Colon (tissue), 2 donors: ENCODE measurements around the gene UBE2L5.

Source experiments
- FAIRE-seq: peaks from 2 replicates; lab custom pipeline; 2012; peaks lifted over from hg19 to GRCh38; lab: Jason Lieb, UNC
- donor health status: control.
- donor health status: control.

Gene UBE2L5

DNA sequence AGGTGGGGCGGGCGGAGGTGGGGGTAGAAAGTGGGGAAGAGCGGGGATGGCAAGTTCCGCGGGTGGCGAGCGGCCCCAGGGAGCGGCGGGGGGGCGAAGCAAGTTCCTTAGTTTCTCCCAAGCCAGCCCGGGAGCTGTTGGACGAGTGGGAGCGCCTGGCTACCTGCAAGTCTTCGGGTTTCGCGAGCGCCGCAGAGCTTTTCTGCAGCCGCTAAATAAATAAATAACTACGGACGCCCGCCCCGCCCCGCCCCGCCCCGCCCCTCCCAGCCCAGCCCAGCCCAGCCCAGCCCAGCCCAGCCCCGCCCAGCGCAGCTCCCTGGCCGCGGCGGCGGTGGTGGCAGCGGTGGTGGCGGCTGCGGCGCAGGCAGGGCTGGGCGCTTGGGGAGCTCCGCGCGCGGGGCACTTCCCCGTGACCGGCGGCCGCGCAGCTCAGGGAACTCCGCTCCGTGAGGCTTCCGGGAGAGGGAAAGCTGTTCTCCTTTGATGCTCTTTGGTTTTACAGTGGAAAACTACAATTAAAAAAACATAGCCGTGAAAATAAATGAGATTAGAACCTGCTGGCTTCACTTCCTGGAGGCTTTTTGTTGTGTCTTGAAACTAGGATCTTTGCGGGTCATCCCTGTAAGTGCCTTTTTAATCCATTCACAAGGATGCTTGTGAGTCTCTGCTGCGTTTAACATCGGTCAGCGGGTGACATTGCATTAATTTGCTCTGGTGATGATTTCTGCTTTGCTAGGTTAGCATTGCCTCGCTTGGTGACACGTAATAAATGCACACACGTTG is at the start of gene UBE2L5:
Gene UBE2L5 (plus strand): TSS at position 440 of the 786 bp plus-strand sequence. CDS start 5,498 bp downstream, outside the sequence.
- no peak for FAIRE-seq

DNA sequence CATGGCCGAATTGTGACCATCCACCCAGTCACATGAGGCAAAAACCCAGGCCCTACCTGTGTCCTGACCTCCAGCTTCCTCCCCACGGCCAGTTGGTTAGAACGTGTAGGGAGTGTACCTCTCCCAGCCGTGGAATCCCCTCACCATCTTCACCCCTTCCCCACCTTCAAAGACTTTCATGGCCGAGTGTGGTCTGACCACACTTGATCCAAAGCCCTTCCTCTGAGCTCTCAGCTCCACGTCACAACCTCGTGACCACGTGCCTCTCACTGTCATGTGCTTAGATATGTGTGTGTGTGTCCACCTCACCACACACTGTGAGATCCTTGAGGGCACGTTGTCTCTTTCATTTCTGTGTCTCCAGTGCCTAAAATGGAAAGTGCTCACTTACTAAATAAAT is 48.6 kb upstream of the UBE2L5 start:
- FAIRE-seq = no peak

DNA sequence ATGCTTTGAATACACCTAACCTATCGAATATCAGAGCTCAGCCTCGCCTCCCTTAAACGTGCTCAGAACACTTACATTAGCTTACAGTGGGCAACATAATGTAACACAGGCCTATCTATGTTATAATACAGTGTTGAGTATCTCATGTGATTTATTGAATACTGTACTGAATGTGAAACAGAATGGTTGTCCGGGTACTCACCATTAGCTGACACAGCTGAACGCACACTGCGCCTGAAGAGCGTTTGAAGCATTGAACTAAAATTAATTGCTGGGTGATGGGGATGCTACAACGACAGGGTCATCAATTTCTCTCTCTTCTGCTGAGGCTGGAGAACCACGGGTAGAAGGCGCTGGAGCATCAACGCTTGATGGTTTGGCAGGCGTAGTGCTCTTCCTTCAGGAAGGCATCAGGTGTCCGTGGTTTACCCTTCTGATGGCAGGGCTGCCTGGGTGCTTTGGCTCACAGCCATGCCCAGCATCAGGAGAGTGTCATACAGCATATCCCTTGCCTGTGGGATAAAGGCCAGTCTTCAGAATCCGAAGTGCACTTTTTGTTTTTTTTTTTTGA is 46.9 kb upstream of the UBE2L5 start:
- FAIRE-seq = no peak

DNA sequence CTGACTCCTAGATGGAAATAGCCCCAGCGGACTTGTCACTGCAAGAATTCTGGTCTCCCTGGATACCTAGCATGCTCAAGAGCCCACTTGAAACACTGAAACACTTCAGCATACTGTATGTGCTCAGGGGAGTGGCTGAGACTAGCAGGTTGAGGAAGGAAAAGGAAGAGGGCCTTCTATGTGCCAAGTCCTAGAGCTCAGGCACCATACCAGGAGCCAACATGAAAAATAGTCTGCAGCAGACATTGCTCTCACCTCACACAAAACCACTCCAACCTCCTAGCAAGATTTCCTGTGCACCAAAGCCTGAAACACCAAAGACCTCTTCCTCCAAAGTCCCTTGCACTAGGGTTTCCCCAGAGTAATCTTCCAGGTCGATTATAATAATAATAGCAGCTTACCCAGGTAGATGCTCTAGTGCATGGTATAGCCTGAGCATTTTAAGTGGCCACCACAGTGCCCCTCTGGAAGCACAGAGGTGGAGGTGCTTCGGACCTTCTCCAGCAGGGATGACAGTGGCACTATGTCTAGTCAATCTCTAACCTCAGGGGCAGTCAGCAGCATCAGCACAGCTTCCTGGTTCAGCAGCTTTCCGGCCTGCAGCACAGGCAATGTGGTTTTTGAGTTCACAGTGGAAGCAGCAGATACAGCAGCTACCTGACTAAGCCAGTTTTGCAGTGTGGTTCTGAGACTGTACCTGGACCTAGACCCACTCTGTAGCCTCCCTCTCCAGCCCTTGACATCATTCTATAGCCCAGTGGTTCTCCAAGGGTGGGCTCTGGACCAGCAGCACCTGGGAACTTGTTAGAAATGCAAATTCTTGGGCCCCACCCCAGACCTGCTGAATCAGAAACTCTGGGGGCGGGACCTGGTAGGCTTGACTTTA is 45.6 kb upstream of the UBE2L5 start:
- no peak for FAIRE-seq

DNA sequence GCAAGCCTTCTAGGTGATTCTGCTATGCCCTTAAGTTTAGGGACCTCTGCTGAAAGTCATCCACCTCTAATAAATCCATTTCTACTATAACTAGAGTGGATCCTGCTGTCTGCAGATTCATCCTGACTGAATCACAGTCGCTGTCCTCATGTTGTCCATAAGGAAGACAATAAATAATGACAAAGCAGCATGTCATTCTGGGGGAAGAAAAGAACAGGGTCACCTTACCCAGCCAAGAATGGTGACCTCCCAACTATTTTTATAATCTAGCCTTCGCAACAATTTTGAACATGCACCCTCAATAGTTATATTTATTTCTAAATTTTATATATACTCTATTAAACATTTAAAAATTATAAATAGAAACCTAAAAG is 45.0 kb upstream of the UBE2L5 start:
- no peak for FAIRE-seq

DNA sequence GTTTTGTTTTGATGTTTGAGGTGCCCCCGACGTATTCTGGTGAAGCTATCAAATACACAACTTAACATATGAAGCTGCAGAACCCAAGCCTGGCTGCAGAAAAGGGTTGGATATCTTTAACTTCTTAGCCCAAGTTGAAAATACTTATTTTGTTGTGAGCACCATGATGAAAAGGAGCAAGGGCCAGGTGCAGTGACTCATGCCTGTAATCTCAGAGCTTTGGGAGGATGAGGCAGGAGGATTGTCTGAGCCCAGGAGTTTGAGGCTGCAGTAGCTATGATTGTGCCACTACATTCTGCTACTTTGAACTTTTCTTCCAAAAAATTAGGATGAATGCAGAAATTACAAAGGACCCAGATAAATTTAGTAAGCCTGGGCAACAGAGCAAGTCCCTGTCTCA is 44.1 kb upstream of the UBE2L5 start:
- FAIRE-seq = no peak

DNA sequence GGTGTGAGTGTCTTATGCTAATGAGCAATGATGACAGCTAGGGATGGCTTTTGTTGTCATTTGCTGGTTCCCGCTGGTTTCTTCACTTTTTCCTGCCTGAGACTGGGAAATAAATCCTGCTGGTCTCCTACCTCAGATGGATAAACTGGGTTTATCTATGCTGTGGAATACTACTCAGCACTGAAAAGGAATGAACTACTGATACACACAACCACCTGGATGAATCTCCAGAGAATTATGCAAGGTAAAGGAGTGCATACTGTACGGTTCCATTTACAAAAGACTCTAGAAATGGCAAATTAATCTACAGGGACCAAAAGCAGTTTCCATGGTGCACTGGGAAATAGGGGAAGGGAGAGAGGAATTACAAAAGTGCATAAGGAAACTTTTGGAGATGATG is 41.2 kb upstream of the UBE2L5 start:
- no peak for FAIRE-seq

DNA sequence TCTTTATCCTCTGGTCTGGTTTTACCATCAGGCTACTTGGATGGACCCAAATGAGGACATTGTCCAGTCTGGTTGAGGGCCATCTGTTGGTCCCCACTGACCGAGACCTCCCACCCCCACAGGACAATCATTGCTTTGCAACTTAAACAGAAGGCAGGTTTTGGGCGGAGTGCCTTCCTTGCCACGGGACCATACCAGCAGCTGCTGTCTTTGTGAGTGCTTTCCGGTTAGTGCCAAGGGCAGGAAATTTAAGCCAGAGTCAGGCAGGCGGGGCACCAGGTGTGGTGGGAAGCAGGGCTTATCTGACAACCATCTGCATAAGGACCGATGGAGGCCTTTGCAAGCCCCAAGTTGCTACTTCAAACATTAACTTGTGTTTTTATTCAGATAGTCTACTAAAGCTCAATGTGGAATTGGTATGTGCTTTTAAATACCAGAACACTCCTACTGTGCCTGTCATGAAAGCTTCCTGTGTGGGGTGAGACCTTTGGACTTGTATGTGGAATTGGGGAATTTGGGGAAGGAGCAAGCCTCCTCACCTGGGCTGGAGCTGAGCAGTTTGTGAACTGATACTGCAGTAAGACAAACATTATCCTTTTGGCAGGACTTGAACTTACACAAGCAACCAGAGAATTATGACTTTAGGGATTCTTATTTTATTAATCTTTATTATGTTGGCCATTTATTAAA is 39.3 kb upstream of the UBE2L5 start:
- FAIRE-seq = no peak

DNA sequence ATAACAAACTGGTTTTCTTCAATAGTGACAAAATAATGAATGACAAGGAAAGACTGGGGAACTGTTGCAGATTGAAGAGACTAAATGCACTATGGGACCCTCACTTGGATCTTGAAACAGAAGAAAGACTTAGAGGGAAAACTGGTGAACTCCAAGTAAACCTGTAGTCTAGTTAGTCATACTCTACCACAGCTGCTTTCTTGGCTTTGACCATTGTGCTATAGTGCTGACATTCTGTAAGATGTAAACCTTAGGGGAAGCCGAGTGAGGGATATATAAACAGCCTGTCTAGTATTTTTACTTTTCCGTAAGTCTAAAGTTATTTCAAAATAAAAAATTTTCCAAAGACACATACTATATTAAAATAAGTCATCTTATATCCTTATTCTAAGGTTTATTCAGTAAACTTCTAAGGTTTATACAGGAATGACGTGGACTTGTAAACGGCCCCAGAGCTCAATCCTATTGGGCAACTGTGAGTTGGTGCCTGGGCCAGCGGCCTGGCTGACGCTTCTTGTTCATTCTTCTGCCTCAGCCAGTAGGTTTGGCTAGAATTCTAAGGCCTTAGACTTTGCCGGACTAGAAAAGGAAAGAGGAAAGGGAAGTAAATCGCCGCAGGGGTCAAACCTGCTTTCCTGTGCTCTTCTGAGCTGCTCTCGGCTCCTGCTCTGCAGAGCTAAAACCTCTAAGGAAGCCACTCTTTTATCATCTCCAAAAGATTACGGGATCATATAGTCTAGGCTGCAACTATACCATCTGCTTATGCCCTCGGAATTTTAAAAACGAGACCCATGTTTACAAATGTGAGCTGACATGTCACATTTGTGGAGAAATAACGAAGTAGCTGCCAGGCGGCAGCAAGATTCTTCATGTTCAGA is 33.6 kb upstream of the UBE2L5 start:
- no peak for FAIRE-seq

DNA sequence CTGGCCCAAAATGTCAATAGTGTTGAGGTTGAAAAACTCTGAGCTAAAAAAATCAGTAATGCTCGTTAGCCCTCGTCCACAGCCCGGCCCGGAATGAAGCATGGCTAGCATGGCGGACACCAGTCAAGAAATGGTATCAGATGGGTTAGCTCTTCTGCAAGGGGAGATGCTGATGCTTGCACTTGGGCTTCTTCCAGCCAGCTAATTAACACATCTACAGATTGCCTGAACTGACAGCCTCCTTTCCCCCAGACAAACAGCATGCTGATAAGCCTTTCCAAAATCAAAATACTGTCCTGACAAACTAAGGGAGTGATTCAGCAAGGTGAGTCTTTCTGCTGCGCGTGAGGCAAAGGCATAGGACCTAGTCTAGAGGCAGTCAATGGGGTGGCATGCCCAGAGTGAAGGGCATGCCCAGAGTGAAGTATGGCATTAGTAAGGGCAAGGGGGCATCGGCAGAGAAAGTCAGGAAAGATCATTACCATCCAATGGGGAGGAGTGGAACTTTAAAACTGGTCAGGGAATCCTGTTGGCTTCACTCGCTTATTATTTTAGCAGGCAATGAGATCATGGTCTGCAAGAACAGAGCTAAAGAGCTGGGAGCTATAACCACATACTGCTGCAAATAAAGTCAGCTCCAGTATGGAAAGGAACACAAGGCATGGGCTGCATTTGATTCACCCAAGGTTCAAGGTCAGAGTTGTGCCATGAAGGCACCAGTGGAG is 30.2 kb upstream of the UBE2L5 start:
- no peak for FAIRE-seq

DNA sequence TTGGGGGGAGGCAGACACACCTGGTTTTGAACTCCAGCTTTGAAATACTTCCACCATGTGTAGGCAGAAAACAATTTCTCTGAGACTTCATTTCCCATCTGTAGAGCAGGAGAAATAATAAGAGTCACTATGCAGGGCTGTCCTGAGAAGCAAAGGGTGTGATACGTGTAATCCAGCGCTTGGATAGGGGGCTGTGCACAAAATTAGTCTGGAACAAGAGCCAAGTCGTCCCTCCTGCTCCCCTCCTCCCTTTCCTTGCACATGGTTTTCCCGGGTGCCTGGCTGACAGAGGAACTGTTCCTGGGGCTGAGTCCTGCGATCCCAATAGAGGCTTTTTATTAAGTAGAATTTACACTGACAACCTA is 29.6 kb upstream of the UBE2L5 start:
- FAIRE-seq = no peak

DNA sequence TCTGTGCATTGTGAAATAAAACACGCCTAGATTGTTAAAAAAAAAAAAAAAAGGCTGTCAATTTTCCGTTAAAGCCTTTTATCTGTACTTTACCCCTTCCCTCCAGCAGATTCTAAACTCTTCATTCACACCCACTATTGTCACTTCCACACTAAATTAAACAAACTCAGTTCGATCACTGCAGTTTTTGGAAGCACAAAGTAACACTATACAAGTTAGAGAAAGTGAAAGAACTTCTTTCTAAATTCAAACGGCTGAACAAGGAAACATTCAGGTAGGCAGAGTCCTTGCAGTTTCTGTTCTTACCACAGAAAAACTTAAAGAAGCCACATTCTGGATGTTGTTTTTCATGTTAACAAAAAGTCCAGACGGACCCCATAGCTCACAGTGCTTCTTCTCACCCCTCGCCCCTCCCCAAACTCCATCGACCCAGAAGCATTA is 27.5 kb upstream of the UBE2L5 start:
- FAIRE-seq = no peak

DNA sequence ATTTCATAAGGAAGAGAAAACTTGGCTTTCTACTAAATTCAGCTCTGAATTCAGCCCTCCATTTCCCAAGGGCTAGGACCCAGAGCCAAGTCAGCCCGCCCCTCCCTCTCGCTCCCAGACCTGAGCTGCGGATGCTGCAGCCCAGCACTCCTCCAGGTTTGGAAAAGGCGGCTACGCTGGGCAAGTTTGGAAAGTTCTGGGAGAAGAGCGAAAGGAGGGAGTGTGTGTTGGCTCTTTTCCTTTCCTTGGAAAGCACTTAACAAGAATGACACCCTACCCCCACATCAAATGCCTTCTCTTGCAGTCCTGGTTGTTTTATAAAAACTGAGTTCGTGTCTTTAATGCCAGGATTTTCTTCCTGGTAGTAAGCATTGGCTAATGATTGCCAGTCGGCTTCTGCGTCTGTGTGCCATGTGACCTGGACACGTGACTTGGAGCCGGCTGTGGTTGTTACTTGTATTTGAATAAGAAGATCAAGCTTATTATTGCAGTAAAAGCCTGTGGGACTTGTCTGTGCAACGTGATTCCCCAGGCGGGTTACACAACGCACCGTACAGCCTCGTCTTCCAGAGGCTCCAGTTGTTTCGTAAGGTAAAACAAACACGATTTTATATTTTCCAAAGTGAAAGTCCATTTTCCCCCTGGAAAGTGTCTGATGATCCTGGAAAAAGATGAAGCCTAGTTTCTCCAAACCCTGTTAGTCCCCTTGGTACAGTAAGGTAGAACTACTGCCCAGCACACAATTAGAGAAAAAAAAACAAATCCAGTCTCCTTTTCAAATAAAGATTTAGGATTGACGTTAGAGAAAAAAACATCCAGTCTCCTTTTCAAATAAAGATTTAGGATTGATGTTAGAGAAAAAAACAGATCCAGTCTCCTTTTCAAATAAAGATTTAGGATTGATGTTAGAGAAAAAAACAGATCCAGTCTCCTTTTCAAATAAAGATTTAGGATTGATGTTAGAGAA is 26.8 kb upstream of the UBE2L5 start:
- FAIRE-seq = peak; percentile 88

DNA sequence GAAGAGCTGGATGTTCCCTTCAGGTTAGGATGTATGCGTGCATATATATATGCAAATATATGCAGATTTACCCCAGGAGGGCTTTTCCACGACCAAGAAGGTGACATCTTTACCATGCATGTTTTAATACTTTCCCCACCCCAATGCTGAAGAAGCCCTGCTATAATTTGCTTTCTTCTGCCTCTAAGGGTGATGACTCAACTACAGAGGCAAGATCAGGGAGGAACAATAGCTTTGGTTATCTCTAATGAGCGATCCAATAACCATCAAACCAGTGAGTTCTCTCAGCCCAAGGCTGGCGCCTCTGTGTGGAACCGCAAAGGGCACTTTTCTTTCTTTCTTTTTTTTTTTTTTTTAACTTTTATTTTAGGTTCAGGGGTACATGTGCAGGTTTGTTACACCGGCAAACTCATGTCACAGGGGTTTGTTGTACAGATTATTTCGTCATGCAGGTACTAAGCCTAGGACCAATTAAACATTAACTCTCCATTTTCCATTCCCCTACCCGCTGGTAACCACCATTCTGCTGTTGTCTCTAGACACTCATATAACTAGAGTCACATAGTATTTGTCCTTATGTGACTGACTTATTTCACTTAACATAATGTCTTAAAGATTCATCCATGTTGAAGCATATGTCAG is 25.7 kb upstream of the UBE2L5 start:
- no peak for FAIRE-seq

DNA sequence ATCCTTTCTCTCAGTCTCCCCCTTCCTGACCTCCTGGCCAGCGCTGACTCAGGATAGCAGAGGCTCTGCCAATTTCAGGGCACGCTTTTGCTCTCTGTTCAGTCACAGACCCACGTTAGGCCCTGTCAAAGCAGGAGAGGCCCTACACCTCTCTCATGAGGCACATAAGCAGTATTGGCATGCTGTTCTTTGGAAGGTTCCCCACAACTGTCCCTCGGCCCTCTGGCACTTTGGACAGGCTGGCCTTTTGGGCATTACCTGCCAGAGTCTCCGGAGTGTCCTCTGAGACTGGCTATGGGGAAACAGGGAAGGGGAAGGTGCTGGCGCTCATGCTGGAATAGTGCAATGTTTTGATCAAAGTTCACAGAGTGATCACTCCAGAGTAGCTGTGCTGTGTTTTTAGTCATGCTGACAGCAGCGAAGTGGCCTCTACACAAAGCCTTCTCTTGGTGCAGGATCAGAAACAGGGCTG is 23.7 kb upstream of the UBE2L5 start:
- FAIRE-seq = no peak

DNA sequence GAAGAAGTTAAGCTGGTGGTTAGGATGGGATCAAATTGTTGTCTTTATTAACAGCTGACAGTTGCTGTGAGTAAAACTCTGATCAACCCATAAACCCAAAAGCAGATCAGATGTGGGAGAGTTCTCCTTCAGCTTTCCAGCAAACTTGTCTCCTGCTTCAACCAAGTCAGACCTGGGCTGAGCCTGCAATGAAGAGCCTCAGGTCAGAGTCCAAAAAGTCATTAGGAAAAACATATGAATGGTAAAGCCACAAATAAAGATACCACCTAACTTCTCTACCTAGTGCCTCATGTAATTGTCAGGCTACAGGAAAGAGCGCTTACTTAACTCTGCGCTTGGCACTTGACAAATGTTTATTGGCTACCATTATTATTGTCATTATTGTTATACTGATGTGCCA is 21.9 kb upstream of the UBE2L5 start:
- FAIRE-seq = no peak

DNA sequence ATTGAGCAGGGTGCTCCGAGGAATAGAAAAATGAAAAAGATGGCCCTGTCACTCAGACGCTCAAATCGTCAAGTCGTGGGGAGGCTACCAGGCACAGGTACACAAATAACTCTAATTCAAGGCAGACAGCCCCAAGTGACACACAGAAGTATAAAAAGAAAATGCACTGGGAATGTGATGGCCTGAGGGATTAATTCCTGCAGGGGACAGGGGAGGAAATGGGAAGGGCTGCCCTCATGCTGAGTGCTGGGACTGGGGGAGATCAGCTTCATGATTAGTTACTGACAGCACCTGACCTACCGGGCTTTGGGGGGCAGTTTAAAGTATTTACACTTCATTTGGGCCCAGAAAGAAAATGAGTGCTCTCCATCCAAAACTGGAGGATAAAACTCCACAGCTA is 20.9 kb upstream of the UBE2L5 start:
- FAIRE-seq = no peak

DNA sequence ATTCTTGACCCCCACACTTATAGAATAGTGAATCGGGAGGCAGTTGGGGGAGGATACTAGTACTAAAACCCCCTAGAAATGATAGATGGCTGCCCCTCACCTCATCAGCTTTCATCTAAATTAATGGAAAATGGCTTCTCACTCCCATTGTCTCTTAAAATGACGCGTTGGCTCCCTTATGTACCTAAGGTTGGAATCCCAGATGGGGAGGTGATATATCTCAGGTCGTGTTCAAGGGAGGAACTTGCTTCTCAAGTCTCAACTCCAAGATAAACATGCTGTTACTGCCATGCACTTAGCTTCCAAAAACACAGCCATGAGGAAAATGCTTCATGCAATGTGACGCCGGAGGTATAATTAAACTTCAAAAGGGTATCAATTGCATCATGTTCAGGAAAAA is 18.8 kb upstream of the UBE2L5 start:
- FAIRE-seq = no peak

DNA sequence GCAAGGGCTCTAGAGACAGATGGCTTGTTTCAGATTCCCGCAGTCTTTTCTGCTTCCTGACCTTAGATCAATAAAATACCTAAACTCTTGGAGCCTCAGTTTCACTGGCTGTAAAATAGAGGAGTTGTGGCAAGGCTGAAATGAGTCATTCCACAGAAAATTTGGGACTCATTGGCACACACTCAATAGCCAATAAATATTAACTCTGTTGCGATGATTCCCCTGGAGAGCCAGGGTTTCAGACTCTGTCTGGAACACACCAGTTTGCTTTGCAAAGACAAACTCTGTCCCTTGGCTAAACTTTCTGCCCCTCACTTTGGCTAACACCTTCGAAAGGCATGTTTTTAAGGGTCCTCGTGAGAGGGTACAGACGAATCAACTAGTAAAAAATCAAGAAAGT is 18.1 kb upstream of the UBE2L5 start:
- FAIRE-seq = no peak
